Natural killer cell treated with Interleukin-12 subunit alpha and Interleukin-12 subunit beta and Interleukin-15 and Interleukin-18, amount 100 ng/mL, for 72 hours (primary cell): ENCODE data around the gene OR5D13. TPM values are rescaled to one million over a fixed set of nuclear protein-coding genes. Genes with fewer than 3 reads are reported as not detected.

Experiments
- ATAC-seq, 2 donors: fragments of 150-1000 bp; cut with Tn5 transposase in 1 of 2; sonication (Bioruptor Pico), chemical (Tn5 transposase) in 1 of 2; 2 replicates each; pipeline ENCODE4 v1.10.0; 2021
- DNase-seq: peaks from one replicate; pipeline ENCODE4 v3.0.0; 2022; ENCODE audit warnings: low spot score
- H3K27ac Mint-ChIP-seq, 2 donors: 1 replicate in 1 of 2; 2 replicates in 1 of 2; pipeline ENCODE4 v1.8.0; 2022; ENCODE audit warnings: mixed read lengths in 2 of 2, mild to moderate bottlenecking in 1 of 2, moderate library complexity in 1 of 2
- H3K27me3 Mint-ChIP-seq, 2 donors: 1 replicate in 1 of 2; 2 replicates in 1 of 2; pipeline ENCODE4 v1.8.0; 2022; ENCODE audit warnings: mixed read lengths in 2 of 2
- H3K36me3 Mint-ChIP-seq: one replicate; pipeline ENCODE4 v1.8.0; 2022; ENCODE audit warnings: mixed read lengths
- H3K4me1 Mint-ChIP-seq, 2 donors: 1 replicate in 1 of 2; 2 replicates in 1 of 2; pipeline ENCODE4 v1.8.0; 2022; ENCODE audit warnings: low read depth in 2 of 2, mixed read lengths in 2 of 2, mild to moderate bottlenecking in 1 of 2
- H3K4me3 Mint-ChIP-seq: one replicate; pipeline ENCODE4 v1.8.0; 2022; ENCODE audit warnings: mixed read lengths
- H3K9me3 Mint-ChIP-seq: 2 replicates; pipeline ENCODE4 v1.8.0; 2022; ENCODE audit warnings: mixed read lengths
- total RNA-seq, 2 donors: library from RNA; stranded (reverse); gene quantifications; one replicate each; pipeline ENCODE4 v1.2.3, GENCODE V29; 2022

Gene OR5D13
- total RNA-seq, result not detected

DNA sequence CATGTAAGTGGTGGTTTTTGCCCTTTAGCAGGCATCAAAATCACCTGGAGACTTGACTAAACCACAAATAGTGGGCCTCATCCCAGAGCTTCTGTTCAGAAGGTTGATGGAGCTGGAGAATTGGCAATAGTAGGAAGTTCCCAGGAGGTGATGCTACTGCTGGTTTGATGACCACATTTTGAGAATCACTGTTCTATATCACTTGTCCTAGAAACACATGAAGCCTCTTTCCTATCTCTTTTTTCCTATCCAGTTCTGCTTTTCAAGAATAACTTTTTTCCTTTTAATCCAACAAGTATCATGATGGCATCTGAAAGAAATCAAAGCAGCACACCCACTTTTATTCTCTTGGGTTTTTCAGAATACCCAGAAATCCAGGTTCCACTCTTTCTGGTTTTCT, at the start of gene OR5D13:
Gene OR5D13 (plus strand): TSS at position 301 of the 400 bp plus-strand sequence. CDS start 0 bp downstream, at position 301.
- no peak for ATAC-seq

DNA sequence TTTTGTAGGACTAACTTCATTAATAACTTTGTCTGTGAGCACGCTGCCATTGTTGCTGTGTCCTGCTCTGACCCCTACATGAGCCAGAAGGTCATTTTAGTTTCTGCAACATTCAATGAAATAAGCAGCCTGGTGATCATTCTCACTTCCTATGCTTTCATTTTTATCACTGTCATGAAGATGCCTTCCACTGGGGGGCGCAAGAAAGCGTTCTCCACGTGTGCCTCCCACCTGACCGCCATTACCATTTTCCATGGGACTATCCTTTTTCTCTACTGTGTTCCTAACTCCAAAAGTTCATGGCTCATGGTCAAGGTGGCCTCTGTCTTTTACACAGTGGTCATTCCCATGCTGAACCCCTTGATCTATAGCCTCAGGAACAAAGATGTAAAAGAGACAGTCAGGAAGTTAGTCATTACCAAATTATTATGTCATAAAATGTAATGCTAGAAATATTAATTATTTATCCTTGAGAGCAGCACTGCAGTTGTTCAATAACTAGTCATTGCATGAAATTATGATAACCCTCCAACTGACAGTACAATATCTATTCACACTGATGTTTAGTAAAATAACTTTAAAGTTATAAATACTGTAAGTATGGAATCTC, 46.4 kb upstream of the OR5D13 start:
- H3K9me3 Mint-ChIP-seq, result peaks cover 16% of the 10 kb centered on the region
- H3K4me1 Mint-ChIP-seq, result no peaks in the 10 kb centered on the region
- no peaks in the 10 kb centered on the region for H3K36me3 Mint-ChIP-seq
- DNase-seq, result no peak
- ATAC-seq, result no peak
- H3K4me3 Mint-ChIP-seq, result no peak overlapping the region
- no peak overlapping the region for H3K27ac Mint-ChIP-seq
- no peaks in the 10 kb centered on the region for H3K27me3 Mint-ChIP-seq

More for the DNA sequence above, at the start of gene OR5D13:
- DNase-seq, result no peak
- peaks cover 21% of the 10 kb centered on the region for H3K9me3 Mint-ChIP-seq
- H3K27ac Mint-ChIP-seq, result no peak within 1 kb of the TSS
- no peaks in the 10 kb centered on the region for H3K27me3 Mint-ChIP-seq
- peaks cover 11% of the 10 kb centered on the region for H3K36me3 Mint-ChIP-seq
- H3K4me3 Mint-ChIP-seq, result no peak within 1 kb of the TSS
- no peaks in the 10 kb centered on the region for H3K4me1 Mint-ChIP-seq

DNA sequence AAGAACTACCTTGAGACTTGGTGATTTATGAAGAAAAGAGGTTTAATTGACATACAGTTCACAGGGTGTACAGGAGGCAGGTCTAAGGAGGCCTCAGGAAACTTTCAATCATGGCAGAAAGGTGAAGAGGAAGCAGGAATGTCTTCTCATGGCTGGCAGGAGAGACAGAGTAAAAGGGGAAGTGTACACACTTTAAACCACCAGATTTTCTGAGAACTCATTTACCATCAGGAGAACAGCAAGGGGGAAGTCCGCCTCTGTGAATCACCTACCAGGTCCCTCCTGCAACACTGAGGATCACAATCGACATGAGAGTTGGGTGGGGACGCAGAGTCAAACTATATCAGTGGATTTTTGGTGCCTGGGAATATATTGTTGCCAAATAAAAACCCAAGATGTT, 40.3 kb upstream of the OR5D13 start:
- Mint-ChIP-seq H3K4me1 (no peaks in the 10 kb centered on the region), H3K27me3 (no peaks in the 10 kb centered on the region), H3K4me3 (no peak overlapping the region), H3K36me3 (peaks cover 4% of the 10 kb centered on the region), H3K9me3 (peaks cover 19% of the 10 kb centered on the region), H3K27ac (no peak overlapping the region)
- ATAC-seq, result no peak
- DNase-seq, result no peak

GRCh38 chr11:55791606-55792005, 18.4 kb downstream of the OR5D13 start:
- Mint-ChIP-seq H3K9me3 (peaks cover 20% of the 10 kb centered on the region), H3K36me3 (peaks cover 13% of the 10 kb centered on the region), H3K27me3 (no peaks in the 10 kb centered on the region), H3K4me1 (no peaks in the 10 kb centered on the region), H3K4me3 (no peak overlapping the region), H3K27ac (no peak overlapping the region)
- DNase-seq (no peak), ATAC-seq (no peak)

GRCh38 chr11:55793321-55793720, 20.1 kb downstream of the OR5D13 start:
- no peak overlapping the region for H3K27ac Mint-ChIP-seq
- DNase-seq (no peak), ATAC-seq (no peak)
- no peak overlapping the region for H3K4me3 Mint-ChIP-seq
- peaks cover 15% of the 10 kb centered on the region for H3K9me3 Mint-ChIP-seq
- no peaks in the 10 kb centered on the region for H3K4me1 Mint-ChIP-seq
- peaks cover 7% of the 10 kb centered on the region for H3K36me3 Mint-ChIP-seq
- H3K27me3 Mint-ChIP-seq, result no peaks in the 10 kb centered on the region

- DNase-seq (no peak), ATAC-seq (no peak)
- H3K27ac Mint-ChIP-seq, result no peak within 1 kb of the TSS
- no peak within 1 kb of the TSS for H3K4me3 Mint-ChIP-seq
- H3K27me3 Mint-ChIP-seq, result no peaks in the 10 kb centered on the region
- H3K4me1 Mint-ChIP-seq, result no peaks in the 10 kb centered on the region
- H3K9me3 Mint-ChIP-seq, result peaks cover 26% of the 10 kb centered on the region
- H3K36me3 Mint-ChIP-seq, result peaks cover 17% of the 10 kb centered on the region
These were observed 22.0 kb downstream of the OR5D13 start, which contains the start of gene OR5D14 for GRCh38 chr11:55795256-55795655. Gene OR5D14 (plus strand): TSS chr11:55795556. CDS start chr11:55795556, 0 bp downstream.

- H3K9me3 Mint-ChIP-seq, result peaks cover 20% of the 10 kb centered on the region
- H3K27ac Mint-ChIP-seq, result no peak overlapping the region
- no peak for ATAC-seq
- H3K4me3 Mint-ChIP-seq, result no peak overlapping the region
- no peaks in the 10 kb centered on the region for H3K27me3 Mint-ChIP-seq
- H3K36me3 Mint-ChIP-seq, result peaks cover 8% of the 10 kb centered on the region
- H3K4me1 Mint-ChIP-seq, result no peaks in the 10 kb centered on the region
- no peak for DNase-seq
These were observed 33.0 kb downstream of the OR5D13 start for GRCh38 chr11:55806248-55806647.

GRCh38 chr11:55811067-55811466, 37.8 kb downstream of the OR5D13 start, which contains the start of gene OR5L1:
Gene OR5L1 (plus strand): TSS chr11:55811367. CDS start chr11:55811467, 100 bp downstream.
- Mint-ChIP-seq H3K27me3 (no peaks in the 10 kb centered on the region), H3K9me3 (peaks cover 18% of the 10 kb centered on the region), H3K4me1 (no peaks in the 10 kb centered on the region), H3K4me3 (no peak within 1 kb of the TSS), H3K27ac (no peak within 1 kb of the TSS), H3K36me3 (peaks cover 11% of the 10 kb centered on the region)
- DNase-seq (no peak), ATAC-seq (no peak)

GRCh38 chr11:55819330-55819729, 46.1 kb downstream of the OR5D13 start, which contains the start of gene OR5D18:
Gene OR5D18 (plus strand): TSS chr11:55819630. CDS start chr11:55819630, 0 bp downstream.
- no peak within 1 kb of the TSS for H3K27ac Mint-ChIP-seq
- H3K27me3 Mint-ChIP-seq, result no peaks in the 10 kb centered on the region
- peaks cover 18% of the 10 kb centered on the region for H3K36me3 Mint-ChIP-seq
- no peak within 1 kb of the TSS for H3K4me3 Mint-ChIP-seq
- DNase-seq (no peak), ATAC-seq (no peak)
- peaks cover 31% of the 10 kb centered on the region for H3K9me3 Mint-ChIP-seq
- H3K4me1 Mint-ChIP-seq, result no peaks in the 10 kb centered on the region

Other genes with a start within 250 kb of the OR5D13 start
- gene OR4C15, start 219.0 kb upstream of the OR5D13 start, total RNA-seq, result not detected
- gene OR4C16, start 201.3 kb upstream of the OR5D13 start, total RNA-seq, result not detected
- gene OR4C11, start 165.8 kb upstream of the OR5D13 start, total RNA-seq, result not detected
- gene OR4P4, start 138.3 kb upstream of the OR5D13 start, total RNA-seq, result not detected
- not detected for gene OR4S2, start 125.1 kb upstream of the OR5D13 start, total RNA-seq
- gene OR4C6, start 111.2 kb upstream of the OR5D13 start, total RNA-seq, result not detected
- not detected for gene OR5D14, start 22.1 kb downstream of the OR5D13 start, total RNA-seq
- not detected for gene OR5L1, start 37.9 kb downstream of the OR5D13 start, total RNA-seq
- not detected for gene OR5D18, start 46.2 kb downstream of the OR5D13 start, total RNA-seq
- gene OR5L2, start 53.8 kb downstream of the OR5D13 start, total RNA-seq, result not detected
- gene OR5D16, start 65.3 kb downstream of the OR5D13 start, total RNA-seq, result not detected
- 1 to 10 TPM in 1 of 2 donors, not detected in 1; 2.2 TPM for gene TRIM51, start 109.9 kb downstream of the OR5D13 start, total RNA-seq
- not detected for gene OR5W2, start 141.1 kb downstream of the OR5D13 start, total RNA-seq
- not detected for gene OR5I1, start 163.0 kb downstream of the OR5D13 start, total RNA-seq
- gene OR10AG1, start 196.5 kb downstream of the OR5D13 start, total RNA-seq, result not detected
- gene OR5F1, start 221.2 kb downstream of the OR5D13 start, total RNA-seq, result not detected